Right lobe of liver (tissue), 6 donors: ENCODE measurements around the gene KCNF1. TPM values are rescaled to one million over a fixed set of nuclear protein-coding genes. Genes with fewer than 3 reads are reported as not detected.

ENCODE experiments used
- ATAC-seq, 4 donors: fragments of 200-7000 bp; cut with Tn5 transposase; one replicate each; pipeline ENCODE4 v1.9.1; 2020; ENCODE audit warnings: mild to moderate bottlenecking in 4 of 4, moderate library complexity in 4 of 4
- DNase-seq, 3 donors: peaks; one replicate each; pipeline ENCODE4 v3.0.0-alpha.2; 2020
- H3K27ac ChIP-seq, 3 donors: fragments of 200-600 bp; one replicate each; pipeline ENCODE4 v1.8.0; 2022
- H3K27me3 ChIP-seq, 2 donors: fragments of 200-600 bp; one replicate each; pipeline ENCODE4 v1.8.0; 2022
- H3K36me3 ChIP-seq, 4 donors: fragments of 200-600 bp; sonication (generic) in 1 of 4; one replicate each; pipeline versions ENCODE4 v1.5.1 to v1.8.0; 2017 to 2022; ENCODE audit warnings: control low read depth in 1 of 4
- H3K4me1 ChIP-seq, 4 donors: fragments of 200-600 bp; sonication (generic) in 1 of 4; one replicate each; pipeline versions ENCODE4 v1.5.1 to v1.8.0; 2017 to 2022; ENCODE audit warnings: control low read depth in 1 of 4
- H3K4me3 ChIP-seq, 3 donors: fragments of 200-600 bp; one replicate each; pipeline ENCODE4 v1.8.0; 2022
- H3K9me3 ChIP-seq, 4 donors: fragments of 200-600 bp; sonication (generic) in 1 of 4; one replicate each; pipeline versions ENCODE4 v1.5.1 to v1.8.0; 2017 to 2022; ENCODE audit warnings: control low read depth in 1 of 4
- CTCF ChIP-seq, 4 donors: fragments of 200-600 bp in 3 of 4; fragments of 450-650 bp in 1 of 4; IDR thresholded peaks; one replicate each; pipeline versions ENCODE4 v1.5.1 to v1.8.0; 2016 to 2022; ENCODE audit warnings: antibody characterized with exemption in 4 of 4, mild to moderate bottlenecking in 2 of 4
- POLR2A ChIP-seq: fragments of 450-650 bp; IDR thresholded peaks from one replicate; pipeline ENCODE4 v1.6.1; 2017; ENCODE audit warnings: antibody characterized with exemption, mild to moderate bottlenecking
- WGBS: methylation state at CpG from one replicate; pipeline ENCODE4 v1.1.6; 2018; ENCODE audit warnings: low coverage, low lambda C conversion rate; ENCODE audit not compliant: insufficient coverage; ENCODE audit errors: missing lambda C conversion rate; 5-methylcytosine and 5-hydroxymethylcytosine counted together
- intact Hi-C, 2 donors: fragments of 100-400 bp; cut with DNase I; formaldehyde crosslinking; loops; one replicate each; pipeline versions ENCODE4 v1.11.2 to v1.14.1; 2022
- total RNA-seq, 6 experiments: library from RNA; depleted of rRNA in 2 of 6; stranded (reverse); fragments of >200 nt in 2 of 6; fragmentation: NEBNext Ultra II Directional in 3 of 6; extraction: Animal tissue kit (Norgen Biotek cat#: 25700) in 3 of 6; gene quantifications; one replicate each; pipeline versions ENCODE4 v1.1.0 to v1.2.4, GENCODE V29; 2016 to 2023
- donor health status: DM: no; HTN: yes; CAD: no.
- donor health status: DM: no; HTN: no; CAD: no.
- donor health status: DM: no; HTN: no; CAD: no.
- donor health status: DM: no; HTN: yes; CAD: no.
- donor health status: DM: no; HTN: yes; CAD: no.

KCNF1 gene
- total RNA-seq, 6 experiments from 2014 or later: not detected

GRCh38 chr2:10944799-10945198 is 33.1 kb downstream of the KCNF1 start:
- Histone ChIP-seq H3K9me3 (no peaks in the 10 kb centered on the region), H3K36me3 (no peaks in the 10 kb centered on the region), H3K27me3 (no peaks in the 10 kb centered on the region), H3K27ac (no peak overlapping the region), H3K4me3 (no peak overlapping the region), H3K4me1 (no peaks in the 10 kb centered on the region)
- 57% methylated on average over 1 of the region's 5 CpGs for WGBS
- ATAC-seq (no peak), DNase-seq (no peak)
- TF ChIP-seq POLR2A (no peak), CTCF (IDR thresholded peaks at IDR 0.05) (no peak)
- intact Hi-C loops: no loop called here

GRCh38 chr2:10946394-10946793 is 34.7 kb downstream of the KCNF1 start:
- no peak for ATAC-seq
- Histone ChIP-seq H3K9me3 (no peaks in the 10 kb centered on the region), H3K36me3 (no peaks in the 10 kb centered on the region), H3K4me1 (no peaks in the 10 kb centered on the region), H3K27ac (no peak overlapping the region), H3K4me3 (no peak overlapping the region), H3K27me3 (no peaks in the 10 kb centered on the region)
- TF ChIP-seq POLR2A: no peak
- no peak for TF ChIP-seq CTCF (IDR thresholded peaks at IDR 0.05)
- WGBS: 80% methylated on average over 3 of the region's 6 CpGs
- no peak for DNase-seq
- intact Hi-C loops: no loop called here

- ATAC-seq: no peak
- no peak overlapping the region for H3K27ac ChIP-seq
- no peaks in the 10 kb centered on the region for H3K36me3 ChIP-seq
- intact Hi-C loops: no loop called here
- TF ChIP-seq POLR2A (no peak), CTCF (IDR thresholded peaks at IDR 0.05) (no peak)
- no peaks in the 10 kb centered on the region for H3K4me1 ChIP-seq
- H3K4me3 ChIP-seq: no peak overlapping the region
- no peaks in the 10 kb centered on the region for H3K27me3 ChIP-seq
- WGBS: 49% methylated on average over 7 of the region's 10 CpGs
- no peaks in the 10 kb centered on the region for H3K9me3 ChIP-seq
- DNase-seq: no peak
Measured at GRCh38 chr2:10947005-10947440, 35.3 kb downstream of the KCNF1 start.

- Histone ChIP-seq H3K36me3 (no peaks in the 10 kb centered on the region), H3K27me3 (no peaks in the 10 kb centered on the region), H3K27ac (no peak overlapping the region), H3K9me3 (no peaks in the 10 kb centered on the region), H3K4me3 (no peak overlapping the region), H3K4me1 (no peaks in the 10 kb centered on the region)
- intact Hi-C loops: no loop called here
- ATAC-seq: no peak
- TF ChIP-seq POLR2A: no peak
- TF ChIP-seq CTCF (IDR thresholded peaks at IDR 0.05): no peak
- WGBS: 67% methylated on average over 5 of the region's 11 CpGs
- no peak for DNase-seq
Measured at GRCh38 chr2:10947446-10948187, 35.9 kb downstream of the KCNF1 start.
